Measurements from ENCODE around the gene DENND4A. TPM values are rescaled to one million over a fixed set of nuclear protein-coding genes. Genes with fewer than 3 reads are reported as not detected.

DENND4A gene
- total RNA-seq, 1 donor from 2014 or later: 8.5 TPM

DNA sequence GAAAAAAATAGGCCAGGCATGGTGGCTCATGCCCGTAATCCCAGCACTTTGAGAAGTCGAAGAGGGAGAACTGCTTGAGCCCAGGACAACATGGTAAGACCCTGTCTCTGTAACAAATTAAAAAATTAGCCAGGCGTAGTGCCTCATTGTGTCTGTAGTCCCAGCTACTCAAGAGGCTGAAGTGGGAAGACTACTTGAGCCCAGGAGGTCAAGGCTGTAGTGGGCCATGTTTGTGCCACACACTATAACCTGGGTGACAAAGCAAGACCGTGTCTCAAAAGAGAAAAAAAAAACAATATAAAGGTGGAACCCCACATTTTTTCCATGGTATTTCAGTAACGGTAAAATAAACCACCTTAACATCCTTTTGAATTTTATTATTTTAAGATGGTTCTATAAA lies 69.9 kb downstream of the DENND4A start:
- Histone ChIP-seq H3K36me3 (ENCODE audit: control insufficient read depth, insufficient read depth, low read length) (no peaks in the 10 kb centered on the region), H3K4me3 (ENCODE audit: low read depth, low read length) (no peak overlapping the region), H3K27me3 (ENCODE audit: control insufficient read depth, insufficient read depth, low read length) (no peaks in the 10 kb centered on the region)
- TF ChIP-seq, protein P1, sequence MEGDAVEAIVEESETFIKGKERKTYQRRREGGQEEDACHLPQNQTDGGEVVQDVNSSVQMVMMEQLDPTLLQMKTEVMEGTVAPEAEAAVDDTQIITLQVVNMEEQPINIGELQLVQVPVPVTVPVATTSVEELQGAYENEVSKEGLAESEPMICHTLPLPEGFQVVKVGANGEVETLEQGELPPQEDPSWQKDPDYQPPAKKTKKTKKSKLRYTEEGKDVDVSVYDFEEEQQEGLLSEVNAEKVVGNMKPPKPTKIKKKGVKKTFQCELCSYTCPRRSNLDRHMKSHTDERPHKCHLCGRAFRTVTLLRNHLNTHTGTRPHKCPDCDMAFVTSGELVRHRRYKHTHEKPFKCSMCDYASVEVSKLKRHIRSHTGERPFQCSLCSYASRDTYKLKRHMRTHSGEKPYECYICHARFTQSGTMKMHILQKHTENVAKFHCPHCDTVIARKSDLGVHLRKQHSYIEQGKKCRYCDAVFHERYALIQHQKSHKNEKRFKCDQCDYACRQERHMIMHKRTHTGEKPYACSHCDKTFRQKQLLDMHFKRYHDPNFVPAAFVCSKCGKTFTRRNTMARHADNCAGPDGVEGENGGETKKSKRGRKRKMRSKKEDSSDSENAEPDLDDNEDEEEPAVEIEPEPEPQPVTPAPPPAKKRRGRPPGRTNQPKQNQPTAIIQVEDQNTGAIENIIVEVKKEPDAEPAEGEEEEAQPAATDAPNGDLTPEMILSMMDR (IDR thresholded peaks at IDR 0.05; ENCODE audit: insufficient read depth, low read length, poor library complexity, severe bottlenecking): no peak
- no peak for DNase-seq (ENCODE audit: low read depth)

DNA sequence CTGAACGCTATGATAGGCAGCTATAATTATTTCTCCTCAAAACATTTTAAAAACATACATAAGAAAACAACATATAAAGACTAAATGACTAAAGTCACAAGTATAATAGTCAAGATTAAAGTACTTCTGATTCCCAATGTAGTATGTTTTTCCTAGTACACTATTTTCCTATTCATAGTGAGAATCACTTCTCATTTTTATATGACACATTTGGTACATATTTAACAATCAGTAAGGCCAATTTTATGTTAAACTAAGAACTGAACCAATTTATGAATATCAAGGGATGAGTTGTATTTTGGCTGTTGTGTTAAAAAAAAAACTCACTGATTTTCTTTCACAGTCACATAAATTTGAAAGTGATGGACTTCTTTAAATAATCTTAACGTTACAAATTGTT lies 79.7 kb downstream of the DENND4A start:
- DNase-seq (ENCODE audit: low read depth): no peak
- Histone ChIP-seq H3K4me3 (ENCODE audit: low read depth, low read length) (no peak overlapping the region), H3K36me3 (ENCODE audit: control insufficient read depth, insufficient read depth, low read length) (no peaks in the 10 kb centered on the region), H3K27me3 (ENCODE audit: control insufficient read depth, insufficient read depth, low read length) (no peaks in the 10 kb centered on the region)
- TF ChIP-seq, protein P1 (IDR thresholded peaks at IDR 0.05; ENCODE audit: insufficient read depth, low read length, poor library complexity, severe bottlenecking): no peak

DNA sequence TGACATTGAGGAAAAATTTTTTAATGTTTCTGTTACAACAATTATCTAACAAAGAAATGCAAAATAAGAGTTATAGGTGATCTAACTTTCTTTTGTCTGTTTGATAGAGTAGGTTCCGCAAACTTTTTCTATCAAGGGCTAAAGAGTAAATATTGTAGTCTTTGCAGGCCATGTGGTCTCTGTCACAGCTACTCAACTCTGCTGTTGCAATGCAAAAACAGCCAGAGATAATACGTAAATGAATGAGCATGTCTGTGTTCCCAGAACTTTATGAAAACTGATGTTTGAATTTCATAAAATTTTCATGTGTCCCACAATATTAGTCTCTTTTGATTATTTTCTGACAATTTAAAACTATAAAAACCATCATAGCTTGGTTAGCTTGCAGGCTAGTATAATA lies 97.0 kb downstream of the DENND4A start:
- Histone ChIP-seq H3K27me3 (ENCODE audit: control insufficient read depth, insufficient read depth, low read length) (no peaks in the 10 kb centered on the region), H3K36me3 (ENCODE audit: control insufficient read depth, insufficient read depth, low read length) (no peaks in the 10 kb centered on the region), H3K4me3 (ENCODE audit: low read depth, low read length) (no peak overlapping the region)
- no peak for DNase-seq (ENCODE audit: low read depth)
- TF ChIP-seq, protein P1 (IDR thresholded peaks at IDR 0.05; ENCODE audit: insufficient read depth, low read length, poor library complexity, severe bottlenecking): no peak

DNA sequence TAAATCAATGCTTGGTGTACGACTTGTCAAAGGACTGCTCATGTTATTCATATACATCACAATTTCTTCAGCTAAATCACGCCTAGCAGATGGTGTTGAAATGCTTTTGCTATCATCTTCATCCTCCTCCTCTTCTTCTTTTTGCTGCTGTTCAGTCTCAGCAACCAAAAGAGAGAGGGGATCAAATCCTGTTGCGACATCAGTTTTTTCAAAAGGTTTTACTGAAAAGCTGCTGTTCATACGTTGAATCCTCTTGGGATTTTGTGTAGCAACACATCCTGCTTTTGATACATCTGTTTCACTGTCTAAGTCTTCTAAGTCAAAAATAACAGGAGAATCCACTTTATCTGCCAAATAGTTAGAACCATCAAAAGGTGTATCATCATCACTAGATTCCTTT lies 101.3 kb downstream of the DENND4A start:
- Histone ChIP-seq H3K4me3 (ENCODE audit: low read depth, low read length) (no peak overlapping the region), H3K27me3 (ENCODE audit: control insufficient read depth, insufficient read depth, low read length) (no peaks in the 10 kb centered on the region), H3K36me3 (ENCODE audit: control insufficient read depth, insufficient read depth, low read length) (no peaks in the 10 kb centered on the region)
- DNase-seq (ENCODE audit: low read depth): no peak
- TF ChIP-seq, protein P1 (IDR thresholded peaks at IDR 0.05; ENCODE audit: insufficient read depth, low read length, poor library complexity, severe bottlenecking): no peak

DNA sequence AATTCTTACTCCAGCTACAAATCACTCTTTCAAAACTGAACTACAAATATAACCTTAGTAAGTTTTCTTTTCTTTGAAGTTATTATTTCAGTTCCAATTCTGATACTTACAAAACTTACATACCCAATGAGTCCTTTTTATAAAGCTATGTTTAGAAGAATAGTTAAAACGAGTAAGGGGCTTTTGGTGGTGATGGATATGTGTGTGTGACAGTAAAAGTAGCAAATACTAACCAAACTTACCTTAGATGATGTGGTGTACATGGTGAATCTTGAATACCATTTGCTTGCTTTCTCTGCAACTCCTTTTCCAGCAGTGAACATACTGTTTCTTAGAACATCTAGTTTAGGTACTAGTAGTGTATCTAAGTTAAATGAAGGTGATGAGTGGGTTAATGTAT lies 101.9 kb downstream of the DENND4A start:
- DNase-seq (ENCODE audit: low read depth): no peak
- no peaks in the 10 kb centered on the region for H3K36me3 ChIP-seq (ENCODE audit: control insufficient read depth, insufficient read depth, low read length)
- H3K27me3 ChIP-seq (ENCODE audit: control insufficient read depth, insufficient read depth, low read length): no peaks in the 10 kb centered on the region
- no peak overlapping the region for H3K4me3 ChIP-seq (ENCODE audit: low read depth, low read length)
- TF ChIP-seq, protein P1 (IDR thresholded peaks at IDR 0.05; ENCODE audit: insufficient read depth, low read length, poor library complexity, severe bottlenecking): no peak

DNA sequence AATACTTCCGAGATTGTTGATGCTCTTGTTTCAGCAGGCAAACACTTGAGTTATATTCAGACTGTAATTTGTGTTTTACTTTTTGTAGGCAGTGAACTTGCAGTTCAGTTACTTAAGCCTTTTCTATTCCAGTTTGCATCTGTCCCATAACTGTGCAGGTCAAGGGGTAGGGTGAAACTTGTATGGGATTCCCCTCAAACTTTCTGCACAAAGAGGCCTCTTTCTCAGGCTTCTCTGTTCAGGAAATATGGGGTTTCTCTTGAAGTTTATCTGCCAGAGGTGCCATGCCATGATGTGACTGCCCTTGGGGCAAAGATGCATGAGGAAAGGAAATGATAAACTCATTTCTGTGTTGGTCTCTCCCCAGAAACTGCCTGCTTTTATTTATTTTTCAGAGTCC lies 103.6 kb downstream of the DENND4A start:
- DNase-seq (ENCODE audit: low read depth): no peak
- TF ChIP-seq, protein P1 (IDR thresholded peaks at IDR 0.05; ENCODE audit: insufficient read depth, low read length, poor library complexity, severe bottlenecking): no peak

More for the DNA sequence above, 103.6 kb downstream of the DENND4A start:
- H3K27me3 ChIP-seq (ENCODE audit: control insufficient read depth, insufficient read depth, low read length): no peaks in the 10 kb centered on the region
- no peak overlapping the region for H3K4me3 ChIP-seq (ENCODE audit: low read depth, low read length)
- no peaks in the 10 kb centered on the region for H3K36me3 ChIP-seq (ENCODE audit: control insufficient read depth, insufficient read depth, low read length)
